Stomach (tissue), 9 donors: ENCODE results near the gene IGSF1. TPM values are rescaled to one million over a fixed set of nuclear protein-coding genes. Genes with fewer than 3 reads are reported as not detected.

Source experiments
- DNase-seq, 2 donors: peaks; one replicate each; pipeline versions ENCODE4 v3.0.0 to v3.0.0-alpha.2; 2013 to 2019
- H3K27ac ChIP-seq, 5 donors: fragments of 200-600 bp in 4 of 5; sonication (generic) in 4 of 5; one replicate each; pipeline ENCODE4 v1.5.1; 2013 to 2019; ENCODE audit warnings: mild to moderate bottlenecking in 1 of 5, moderate library complexity in 1 of 5
- H3K27me3 ChIP-seq, 3 donors: fragments of 200-600 bp; sonication (generic); one replicate each; pipeline ENCODE4 v1.5.1; 2017 to 2019; ENCODE audit warnings: mixed run types in 1 of 3
- H3K36me3 ChIP-seq, 4 donors: fragments of 200-600 bp; sonication (generic); 1 replicate in 3 of 4; 2 replicates in 1 of 4; pipeline ENCODE4 v1.5.1; 2016 to 2019
- H3K4me1 ChIP-seq, 4 donors: fragments of 200-600 bp; sonication (generic); one replicate each; pipeline ENCODE4 v1.5.1; 2016 to 2019
- H3K4me3 ChIP-seq, 4 donors: fragments of 200-600 bp; sonication (generic) in 3 of 4; one replicate each; pipeline ENCODE4 v1.5.1; 2016 to 2019; ENCODE audit warnings: mild to moderate bottlenecking in 1 of 4
- H3K9me3 ChIP-seq, 4 donors: fragments of 200-600 bp; sonication (generic); one replicate each; pipeline ENCODE4 v1.5.1; 2016 to 2019
- CTCF ChIP-seq, 7 experiments: fragments of 450-650 bp in 4 of 7; fragments of 200-600 bp in 3 of 7; sonication (generic) in 3 of 7; IDR thresholded peaks; one replicate each; pipeline ENCODE4 v1.5.1; 2016 to 2019; ENCODE audit warnings: antibody characterized with exemption in 7 of 7, control low read depth in 2 of 7, mild to moderate bottlenecking in 1 of 7
- EP300 ChIP-seq: sonication (generic); formaldehyde crosslinking; IDR thresholded peaks from one replicate; pipeline ENCODE4 v1.6.1; 2017; ENCODE audit warnings: antibody characterized with exemption
- POLR2A ChIP-seq, 4 donors: fragments of 450-650 bp; IDR thresholded peaks; one replicate each; pipeline ENCODE4 v1.6.1; 2016; ENCODE audit warnings: antibody characterized with exemption in 4 of 4, control low read depth in 2 of 4, mild to moderate bottlenecking in 1 of 4, moderate library complexity in 1 of 4
- POLR2AphosphoS5 ChIP-seq, 3 donors: sonication (generic); formaldehyde crosslinking; IDR thresholded peaks; one replicate each; pipeline ENCODE4 v1.6.1; 2016; ENCODE audit warnings: antibody characterized with exemption in 3 of 3
- WGBS, 5 donors: extraction: QIAGEN DNeasy Blood & Tissue Kit in 3 of 5; methylation state at CpG; one replicate each; pipeline versions ENCODE4 v1.1.5 to v1.1.7; 2013 to 2018; 5-methylcytosine and 5-hydroxymethylcytosine counted together
- intact Hi-C: fragments of 100-400 bp; cut with DNase I; formaldehyde crosslinking; loops from one replicate; pipeline ENCODE4 v1.15.1; 2023; ENCODE audit warnings: low total_unique reads
- polyA plus RNA-seq, 3 donors: library from polyadenylated mRNA; stranded (reverse); fragments of 200-250 nt; gene quantifications; one replicate each; pipeline ENCODE4 v1.2.3, GENCODE V29; 2013
- total RNA-seq, 5 donors: library from RNA; depleted of rRNA; stranded (reverse); fragments of >200 nt; gene quantifications; one replicate each; pipeline versions ENCODE4 v1.1.0 to v1.2.3, GENCODE V29; 2014 to 2016
- donor health status: healthy with polysubstance abuse.
- donor health status: Bipolar disorder and iron deficiency.
- donor health status: healthy.

Gene IGSF1
- total and polyA plus RNA-seq, 8 donors = 0.15 to 1.7 (median 0.38) TPM; not detected in 5

GRCh38 chrX:131271274-131271673 lies 17.8 kb downstream of the IGSF1 start:
- Histone ChIP-seq H3K4me1 (no peaks in the 10 kb centered on the region), H3K4me3 (no peak overlapping the region), H3K9me3 (no peaks in the 10 kb centered on the region), H3K27ac (no peak overlapping the region), H3K27me3 (peaks cover 0 to 13% (median 0%) of the 10 kb centered on the region in 3 donors), H3K36me3 (no peaks in the 10 kb centered on the region)
- DNase-seq = no peak
- WGBS, 5 donors = 31 to 35% (median 32%) methylated on average over 3 of the region's 3 CpGs
- TF ChIP-seq POLR2AphosphoS5 (IDR thresholded peaks at IDR 0.05) (no peak), EP300 (no peak), POLR2A (IDR thresholded peaks at IDR 0.05) (no peak), CTCF (IDR thresholded peaks at IDR 0.05) (no peak)
- intact Hi-C loops = no loop called here

- no peaks in the 10 kb centered on the region for H3K36me3 ChIP-seq
- H3K27ac ChIP-seq = no peak overlapping the region
- TF ChIP-seq POLR2AphosphoS5 (IDR thresholded peaks at IDR 0.05) (no peak), CTCF (IDR thresholded peaks at IDR 0.05) (no peak), POLR2A (IDR thresholded peaks at IDR 0.05) (no peak), EP300 (no peak)
- H3K27me3 ChIP-seq = peaks cover 0 to 8% (median 0%) of the 10 kb centered on the region in 3 donors
- H3K4me1 ChIP-seq = no peaks in the 10 kb centered on the region
- no peaks in the 10 kb centered on the region for H3K9me3 ChIP-seq
- no peak for DNase-seq
- no peak overlapping the region for H3K4me3 ChIP-seq
- intact Hi-C loops = no loop called here
- 29 to 100% (median 45%) methylated on average over 1 of the region's 1 CpG for whole genome bisulfite sequencing, 5 donors
These were observed 19.0 kb downstream of the IGSF1 start for GRCh38 chrX:131270080-131270479.

- H3K27ac ChIP-seq = no peak overlapping the region
- intact Hi-C loops = no loop called here
- WGBS, 5 donors = 67 to 83% (median 79%) methylated on average over 7 of the region's 7 CpGs
- H3K4me3 ChIP-seq = no peak overlapping the region
- H3K4me1 ChIP-seq = no peaks in the 10 kb centered on the region
- peaks cover 0 to 6% (median 0%) of the 10 kb centered on the region in 3 donors for H3K27me3 ChIP-seq
- no peak for DNase-seq
- no peaks in the 10 kb centered on the region for H3K9me3 ChIP-seq
- TF ChIP-seq CTCF (IDR thresholded peaks at IDR 0.05) (no peak), POLR2A (IDR thresholded peaks at IDR 0.05) (no peak), EP300 (no peak), POLR2AphosphoS5 (IDR thresholded peaks at IDR 0.05) (no peak)
- H3K36me3 ChIP-seq = no peaks in the 10 kb centered on the region
These were observed 24.4 kb downstream of the IGSF1 start for GRCh38 chrX:131264665-131265064.

GRCh38 chrX:131264053-131264452 lies 25.1 kb downstream of the IGSF1 start:
- Histone ChIP-seq H3K4me1 (no peaks in the 10 kb centered on the region), H3K9me3 (no peaks in the 10 kb centered on the region), H3K27ac (no peak overlapping the region), H3K4me3 (no peak overlapping the region), H3K27me3 (peaks cover 0 to 6% (median 0%) of the 10 kb centered on the region in 3 donors), H3K36me3 (no peaks in the 10 kb centered on the region)
- DNase-seq = no peak
- intact Hi-C loops = no loop called here
- TF ChIP-seq EP300 (no peak), POLR2A (IDR thresholded peaks at IDR 0.05) (no peak), CTCF (IDR thresholded peaks at IDR 0.05) (no peak), POLR2AphosphoS5 (IDR thresholded peaks at IDR 0.05) (no peak)
- 39 to 66% (median 53%) methylated on average over 2 of the region's 2 CpGs for WGBS, 5 donors
